Sigmoid colon (tissue), 3 donors: ENCODE measurements around the gene PTPRT.

Experiments used
- POLR2A ChIP-seq, 2 donors: fragments of 450-650 bp; IDR thresholded peaks; one replicate each; pipeline ENCODE4 v1.6.1; 2016; ENCODE audit warnings: antibody characterized with exemption in 2 of 2, mild to moderate bottlenecking in 2 of 2, moderate library complexity in 2 of 2
- TF ChIP-seq, protein P1 (sequence below), 4 experiments: fragments of 450-650 bp in 3 of 4; fragments of 200-600 bp in 1 of 4; IDR thresholded peaks; one replicate each; pipeline ENCODE4 v1.5.1; 2016 to 2019; ENCODE audit warnings: antibody characterized with exemption in 4 of 4, mild to moderate bottlenecking in 3 of 4, moderate library complexity in 2 of 4

- TF ChIP-seq, protein P1, sequence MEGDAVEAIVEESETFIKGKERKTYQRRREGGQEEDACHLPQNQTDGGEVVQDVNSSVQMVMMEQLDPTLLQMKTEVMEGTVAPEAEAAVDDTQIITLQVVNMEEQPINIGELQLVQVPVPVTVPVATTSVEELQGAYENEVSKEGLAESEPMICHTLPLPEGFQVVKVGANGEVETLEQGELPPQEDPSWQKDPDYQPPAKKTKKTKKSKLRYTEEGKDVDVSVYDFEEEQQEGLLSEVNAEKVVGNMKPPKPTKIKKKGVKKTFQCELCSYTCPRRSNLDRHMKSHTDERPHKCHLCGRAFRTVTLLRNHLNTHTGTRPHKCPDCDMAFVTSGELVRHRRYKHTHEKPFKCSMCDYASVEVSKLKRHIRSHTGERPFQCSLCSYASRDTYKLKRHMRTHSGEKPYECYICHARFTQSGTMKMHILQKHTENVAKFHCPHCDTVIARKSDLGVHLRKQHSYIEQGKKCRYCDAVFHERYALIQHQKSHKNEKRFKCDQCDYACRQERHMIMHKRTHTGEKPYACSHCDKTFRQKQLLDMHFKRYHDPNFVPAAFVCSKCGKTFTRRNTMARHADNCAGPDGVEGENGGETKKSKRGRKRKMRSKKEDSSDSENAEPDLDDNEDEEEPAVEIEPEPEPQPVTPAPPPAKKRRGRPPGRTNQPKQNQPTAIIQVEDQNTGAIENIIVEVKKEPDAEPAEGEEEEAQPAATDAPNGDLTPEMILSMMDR (IDR thresholded peaks at IDR 0.05), result no peak
- no peak for TF ChIP-seq POLR2A (IDR thresholded peaks at IDR 0.05)
Observed at GRCh38 chr20:42594659-42595058, 595.0 kb downstream of the PTPRT start.
